ENCODE measurements around the gene SLC7A4.

The SLC7A4 gene

GRCh38 chr22:20986365-20986764, 46.0 kb downstream of the SLC7A4 start:
- FAIRE-seq = no peak
- DNase-seq (ENCODE audit: insufficient read length, low spot score) = no peak
- TF ChIP-seq POU2F2 (IDR thresholded peaks at IDR 0.05; ENCODE audit: low read depth, low read length) (no peak), POLR2A (IDR thresholded peaks at IDR 0.05; ENCODE audit: low read depth, low read length) (no peak), TAF1 (IDR thresholded peaks at IDR 0.05; ENCODE audit: low read depth, low read length) (no peak), POLR2AphosphoS5 (IDR thresholded peaks at IDR 0.05; ENCODE audit: low read depth, low read length) (no peak), PAX5 (IDR thresholded peaks at IDR 0.05; ENCODE audit: insufficient read depth, low read length, severe bottlenecking) (no peak), SPI1 (IDR thresholded peaks at IDR 0.05; ENCODE audit: low read depth, low read length) (no peak)

GRCh38 chr22:20985720-20986119, 46.6 kb downstream of the SLC7A4 start:
- DNase-seq (ENCODE audit: insufficient read length, low spot score) (no peak), FAIRE-seq (no peak)
- TF ChIP-seq PAX5 (IDR thresholded peaks at IDR 0.05; ENCODE audit: insufficient read depth, low read length, severe bottlenecking) = no peak
- TF ChIP-seq SPI1 (IDR thresholded peaks at IDR 0.05; ENCODE audit: low read depth, low read length) = no peak
- no peak for TF ChIP-seq POU2F2 (IDR thresholded peaks at IDR 0.05; ENCODE audit: low read depth, low read length)
- no peak for TF ChIP-seq TAF1 (IDR thresholded peaks at IDR 0.05; ENCODE audit: low read depth, low read length)
- no peak for TF ChIP-seq POLR2AphosphoS5 (IDR thresholded peaks at IDR 0.05; ENCODE audit: low read depth, low read length)

- FAIRE-seq = no peak
- DNase-seq (ENCODE audit: insufficient read length, low spot score) = no peak
- TF ChIP-seq POLR2AphosphoS5 (IDR thresholded peaks at IDR 0.05; ENCODE audit: low read depth, low read length) (no peak), POU2F2 (IDR thresholded peaks at IDR 0.05; ENCODE audit: low read depth, low read length) (no peak), PAX5 (IDR thresholded peaks at IDR 0.05; ENCODE audit: insufficient read depth, low read length, severe bottlenecking) (no peak), SPI1 (IDR thresholded peaks at IDR 0.05; ENCODE audit: low read depth, low read length) (no peak)
Observed at GRCh38 chr22:20983081-20983771, 49.1 kb downstream of the SLC7A4 start.

- no peak for DNase-seq (ENCODE audit: insufficient read length, low spot score)
- TF ChIP-seq POU2F2 (IDR thresholded peaks at IDR 0.05; ENCODE audit: low read depth, low read length) = no peak
- TF ChIP-seq TAF1 (IDR thresholded peaks at IDR 0.05; ENCODE audit: low read depth, low read length) = no peak
- TF ChIP-seq PAX5 (IDR thresholded peaks at IDR 0.05; ENCODE audit: insufficient read depth, low read length, severe bottlenecking) = no peak
- no peak for TF ChIP-seq POLR2AphosphoS5 (IDR thresholded peaks at IDR 0.05; ENCODE audit: low read depth, low read length)
- no peak for TF ChIP-seq POLR2A (IDR thresholded peaks at IDR 0.05; ENCODE audit: low read depth, low read length)
- TF ChIP-seq SPI1 (IDR thresholded peaks at IDR 0.05; ENCODE audit: low read depth, low read length) = no peak
- FAIRE-seq = no peak
Observed at GRCh38 chr22:20982563-20982882, 49.8 kb downstream of the SLC7A4 start.

- TF ChIP-seq POLR2A (IDR thresholded peaks at IDR 0.05; ENCODE audit: low read depth, low read length) (peak; percentile 95), POU2F2 (IDR thresholded peaks at IDR 0.05; ENCODE audit: low read depth, low read length) (peak; percentile 59; the same call in 1 of the 2 replicates), POLR2AphosphoS5 (IDR thresholded peaks at IDR 0.05; ENCODE audit: low read depth, low read length) (peak; percentile 97), SPI1 (IDR thresholded peaks at IDR 0.05; ENCODE audit: low read depth, low read length) (0 out of 2 replicates have a peak, but pooled peaks have one; percentile 13), TAF1 (IDR thresholded peaks at IDR 0.05; ENCODE audit: low read depth, low read length) (peak; percentile 84), PAX5 (IDR thresholded peaks at IDR 0.05; ENCODE audit: insufficient read depth, low read length, severe bottlenecking) (no peak)
- FAIRE-seq (peak; percentile 98), DNase-seq (ENCODE audit: insufficient read length, low spot score) (peak; percentile 94)
Observed at GRCh38 chr22:20981787-20982562, 50.4 kb downstream of the SLC7A4 start, which contains the start of gene LZTR1. Gene LZTR1, plus strand, starts transcription at chr22:20982297. Its CDS starts 75 bp downstream, at chr22:20982372.

- FAIRE-seq (no peak), DNase-seq (ENCODE audit: insufficient read length, low spot score) (no peak)
- TF ChIP-seq PAX5 (IDR thresholded peaks at IDR 0.05; ENCODE audit: insufficient read depth, low read length, severe bottlenecking) (no peak), SPI1 (IDR thresholded peaks at IDR 0.05; ENCODE audit: low read depth, low read length) (no peak), TAF1 (IDR thresholded peaks at IDR 0.05; ENCODE audit: low read depth, low read length) (no peak), POLR2A (IDR thresholded peaks at IDR 0.05; ENCODE audit: low read depth, low read length) (no peak), POLR2AphosphoS5 (IDR thresholded peaks at IDR 0.05; ENCODE audit: low read depth, low read length) (no peak)
Observed at GRCh38 chr22:20980938-20981722, 51.2 kb downstream of the SLC7A4 start.

- DNase-seq (ENCODE audit: insufficient read length, low spot score) = no peak
- TF ChIP-seq TAF1 (IDR thresholded peaks at IDR 0.05; ENCODE audit: low read depth, low read length) (no peak), POU2F2 (IDR thresholded peaks at IDR 0.05; ENCODE audit: low read depth, low read length) (no peak), POLR2A (IDR thresholded peaks at IDR 0.05; ENCODE audit: low read depth, low read length) (no peak), POLR2AphosphoS5 (IDR thresholded peaks at IDR 0.05; ENCODE audit: low read depth, low read length) (no peak), SPI1 (IDR thresholded peaks at IDR 0.05; ENCODE audit: low read depth, low read length) (no peak), PAX5 (IDR thresholded peaks at IDR 0.05; ENCODE audit: insufficient read depth, low read length, severe bottlenecking) (no peak)
- no peak for FAIRE-seq
Observed at GRCh38 chr22:20980523-20980922, 51.8 kb downstream of the SLC7A4 start.

GRCh38 chr22:20979940-20980453, 52.4 kb downstream of the SLC7A4 start:
- TF ChIP-seq POLR2AphosphoS5 (IDR thresholded peaks at IDR 0.05; ENCODE audit: low read depth, low read length) = no peak
- no peak for TF ChIP-seq SPI1 (IDR thresholded peaks at IDR 0.05; ENCODE audit: low read depth, low read length)
- TF ChIP-seq POU2F2 (IDR thresholded peaks at IDR 0.05; ENCODE audit: low read depth, low read length) = no peak
- no peak for TF ChIP-seq POLR2A (IDR thresholded peaks at IDR 0.05; ENCODE audit: low read depth, low read length)
- TF ChIP-seq TAF1 (IDR thresholded peaks at IDR 0.05; ENCODE audit: low read depth, low read length) = no peak
- TF ChIP-seq PAX5 (IDR thresholded peaks at IDR 0.05; ENCODE audit: insufficient read depth, low read length, severe bottlenecking) = no peak
- DNase-seq (ENCODE audit: insufficient read length, low spot score) = no peak
- FAIRE-seq = peak; percentile 16

Measured in GM12891 (cell line).